GM23248 (cell line): ENCODE results near the gene CELSR3.

Experiments
- EZH2 ChIP-seq: fragments of 200-600 bp; sonication (generic); IDR thresholded peaks from 2 replicates; pipeline ENCODE4 v1.6.1; 2018; ENCODE audit warnings: antibody characterized with exemption, mild to moderate bottlenecking; ENCODE audit not compliant: insufficient read depth, poor library complexity, severe bottlenecking
- EZH2phosphoT487 ChIP-seq: fragments of 200-600 bp; sonication (generic); IDR thresholded peaks from 2 replicates; pipeline ENCODE4 v1.6.1; 2018; ENCODE audit warnings: antibody characterized with exemption, moderate library complexity, mild to moderate bottlenecking, low read depth; ENCODE audit not compliant: insufficient read depth

- no peak for TF ChIP-seq EZH2phosphoT487
- no peak for TF ChIP-seq EZH2
Observed at GRCh38 chr3:48680811-48681540, 18.3 kb upstream of the CELSR3 start.
